IPS-15b (cell line): ENCODE data around the gene ANXA1.

Experiments
- H3K27me3 ChIP-seq: one replicate; pipeline ENCODE4 v1.6.1; 2013; ENCODE audit warnings: low read length; ENCODE audit not compliant: control insufficient read depth, insufficient read depth
- H3K36me3 ChIP-seq: one replicate; pipeline ENCODE4 v1.6.1; 2013; ENCODE audit warnings: low read length; ENCODE audit not compliant: control insufficient read depth, insufficient read depth
- H3K4me1 ChIP-seq: one replicate; pipeline ENCODE4 v1.6.1; 2013; ENCODE audit warnings: mild to moderate bottlenecking, low read length; ENCODE audit not compliant: control insufficient read depth, insufficient read depth
- H3K4me3 ChIP-seq: one replicate; pipeline ENCODE4 v1.5.1; 2013; ENCODE audit warnings: low read depth, low read length
- H3K9ac ChIP-seq: one replicate; pipeline ENCODE4 v1.6.1; 2013; ENCODE audit warnings: low read depth, mild to moderate bottlenecking, low read length
- H3K9me3 ChIP-seq: one replicate; pipeline ENCODE4 v1.6.1; 2013; ENCODE audit warnings: mild to moderate bottlenecking, low read length; ENCODE audit not compliant: control insufficient read depth, insufficient read depth

Gene ANXA1

GRCh38 chr9:73199448-73199847 is 47.8 kb downstream of the ANXA1 start:
- Histone ChIP-seq H3K4me1 (peaks cover 5% of the 10 kb centered on the region), H3K36me3 (no peaks in the 10 kb centered on the region), H3K9me3 (no peaks in the 10 kb centered on the region), H3K9ac (no peak overlapping the region), H3K27me3 (no peaks in the 10 kb centered on the region), H3K4me3 (no peak overlapping the region)

- Histone ChIP-seq H3K27me3 (no peaks in the 10 kb centered on the region), H3K36me3 (no peaks in the 10 kb centered on the region), H3K4me1 (peaks cover 5% of the 10 kb centered on the region), H3K9ac (no peak overlapping the region), H3K4me3 (no peak overlapping the region), H3K9me3 (no peaks in the 10 kb centered on the region)
These were observed 48.2 kb downstream of the ANXA1 start for GRCh38 chr9:73199886-73200285.

- Histone ChIP-seq H3K27me3 (no peaks in the 10 kb centered on the region), H3K36me3 (no peaks in the 10 kb centered on the region), H3K9me3 (no peaks in the 10 kb centered on the region), H3K4me1 (peaks cover 5% of the 10 kb centered on the region), H3K9ac (no peak overlapping the region), H3K4me3 (no peak overlapping the region)
These were observed 49.2 kb downstream of the ANXA1 start for GRCh38 chr9:73200694-73201452.

- no peaks in the 10 kb centered on the region for H3K36me3 ChIP-seq
- no peak overlapping the region for H3K9ac ChIP-seq
- H3K27me3 ChIP-seq, result no peaks in the 10 kb centered on the region
- no peaks in the 10 kb centered on the region for H3K9me3 ChIP-seq
- no peak overlapping the region for H3K4me3 ChIP-seq
- peaks cover 5% of the 10 kb centered on the region for H3K4me1 ChIP-seq
These were observed 51.3 kb downstream of the ANXA1 start for GRCh38 chr9:73202980-73203379.

GRCh38 chr9:73204936-73205335 is 53.3 kb downstream of the ANXA1 start:
- Histone ChIP-seq H3K9me3 (no peaks in the 10 kb centered on the region), H3K27me3 (no peaks in the 10 kb centered on the region), H3K4me1 (peaks cover 5% of the 10 kb centered on the region), H3K36me3 (no peaks in the 10 kb centered on the region), H3K4me3 (no peak overlapping the region), H3K9ac (no peak overlapping the region)

- Histone ChIP-seq H3K4me3 (no peak overlapping the region), H3K36me3 (no peaks in the 10 kb centered on the region), H3K27me3 (no peaks in the 10 kb centered on the region), H3K4me1 (no peaks in the 10 kb centered on the region), H3K9me3 (no peaks in the 10 kb centered on the region), H3K9ac (no peak overlapping the region)
These were observed 55.2 kb downstream of the ANXA1 start for GRCh38 chr9:73206851-73207250.

GRCh38 chr9:73210886-73211666 is 59.4 kb downstream of the ANXA1 start:
- no peak overlapping the region for H3K4me3 ChIP-seq
- H3K36me3 ChIP-seq, result no peaks in the 10 kb centered on the region
- no peaks in the 10 kb centered on the region for H3K27me3 ChIP-seq
- H3K9me3 ChIP-seq, result no peaks in the 10 kb centered on the region
- H3K4me1 ChIP-seq, result peaks cover 17% of the 10 kb centered on the region
- H3K9ac ChIP-seq, result no peak overlapping the region

- H3K36me3 ChIP-seq, result no peaks in the 10 kb centered on the region
- no peak overlapping the region for H3K9ac ChIP-seq
- H3K27me3 ChIP-seq, result no peaks in the 10 kb centered on the region
- H3K9me3 ChIP-seq, result no peaks in the 10 kb centered on the region
- peaks cover 21% of the 10 kb centered on the region for H3K4me1 ChIP-seq
- no peak overlapping the region for H3K4me3 ChIP-seq
These were observed 61.6 kb downstream of the ANXA1 start for GRCh38 chr9:73213300-73213699.

- Histone ChIP-seq H3K4me1 (peaks cover 21% of the 10 kb centered on the region), H3K9ac (no peak overlapping the region), H3K4me3 (no peak overlapping the region)
These were observed 63.6 kb downstream of the ANXA1 start for GRCh38 chr9:73215249-73215648.

GRCh38 chr9:73216100-73216499 is 64.4 kb downstream of the ANXA1 start:
- Histone ChIP-seq H3K9ac (no peak overlapping the region), H3K27me3 (no peaks in the 10 kb centered on the region), H3K4me1 (peaks cover 21% of the 10 kb centered on the region), H3K36me3 (no peaks in the 10 kb centered on the region), H3K4me3 (no peak overlapping the region), H3K9me3 (peaks cover 8% of the 10 kb centered on the region)

More at GRCh38 chr9:73215249-73215648, 63.6 kb downstream of the ANXA1 start:
- Histone ChIP-seq H3K36me3 (no peaks in the 10 kb centered on the region), H3K9me3 (peaks cover 8% of the 10 kb centered on the region), H3K27me3 (no peaks in the 10 kb centered on the region)
